ENCODE data around the gene WDR37.

WDR37 gene

GRCh38 chr10:1089017-1089689 is 33.0 kb downstream of the WDR37 start:
- H3K27me3 Mint-ChIP-seq (ENCODE audit: low read depth, poor library complexity), result no peaks in the 10 kb centered on the region
- peak overlapping the region; percentile 52 for H3K27ac Mint-ChIP-seq
- no peak for TF ChIP-seq CTCF (IDR thresholded peaks at IDR 0.05)
- no peak overlapping the region for H3K4me3 Mint-ChIP-seq
- DNase-seq, result no peak
- peaks cover 61% of the 10 kb centered on the region for H3K36me3 Mint-ChIP-seq (ENCODE audit: low read depth)
- H3K9me3 Mint-ChIP-seq, result no peaks in the 10 kb centered on the region
- H3K4me1 Mint-ChIP-seq, result no peaks in the 10 kb centered on the region

- Mint-ChIP-seq H3K36me3 (ENCODE audit: low read depth) (peaks cover 52% of the 10 kb centered on the region), H3K9me3 (no peaks in the 10 kb centered on the region), H3K27me3 (ENCODE audit: low read depth, poor library complexity) (no peaks in the 10 kb centered on the region), H3K4me1 (no peaks in the 10 kb centered on the region), H3K27ac (peak overlapping the region; percentile 72), H3K4me3 (no peak overlapping the region)
- TF ChIP-seq CTCF (IDR thresholded peaks at IDR 0.05), result no peak
- no peak for DNase-seq
Observed at GRCh38 chr10:1090696-1091095, 34.5 kb downstream of the WDR37 start.

- no peaks in the 10 kb centered on the region for H3K9me3 Mint-ChIP-seq
- peaks cover 25% of the 10 kb centered on the region for H3K36me3 Mint-ChIP-seq (ENCODE audit: low read depth)
- H3K27me3 Mint-ChIP-seq (ENCODE audit: low read depth, poor library complexity), result no peaks in the 10 kb centered on the region
- peak overlapping the region; percentile 70 for H3K27ac Mint-ChIP-seq
- DNase-seq, result no peak
- TF ChIP-seq CTCF (IDR thresholded peaks at IDR 0.05), result no peak
- no peak overlapping the region for H3K4me3 Mint-ChIP-seq
- H3K4me1 Mint-ChIP-seq, result no peaks in the 10 kb centered on the region
Observed at GRCh38 chr10:1093696-1094095, 37.5 kb downstream of the WDR37 start.

GRCh38 chr10:1094112-1095057 is 38.2 kb downstream of the WDR37 start:
- Mint-ChIP-seq H3K27me3 (ENCODE audit: low read depth, poor library complexity) (no peaks in the 10 kb centered on the region), H3K9me3 (no peaks in the 10 kb centered on the region), H3K36me3 (ENCODE audit: low read depth) (peaks cover 23% of the 10 kb centered on the region), H3K27ac (no peak overlapping the region), H3K4me3 (no peak overlapping the region), H3K4me1 (peaks cover 1% of the 10 kb centered on the region)
- TF ChIP-seq CTCF (IDR thresholded peaks at IDR 0.05), result no peak
- no peak for DNase-seq

- DNase-seq, result no peak
- Mint-ChIP-seq H3K4me3 (no peak overlapping the region), H3K27ac (no peak overlapping the region), H3K36me3 (ENCODE audit: low read depth) (peaks cover 18% of the 10 kb centered on the region), H3K4me1 (peaks cover 12% of the 10 kb centered on the region), H3K27me3 (ENCODE audit: low read depth, poor library complexity) (no peaks in the 10 kb centered on the region), H3K9me3 (no peaks in the 10 kb centered on the region)
- TF ChIP-seq CTCF (IDR thresholded peaks at IDR 0.05), result no peak
Observed at GRCh38 chr10:1095498-1095897, 39.3 kb downstream of the WDR37 start.
